HAP-1 (cell line): Measurements from ENCODE around the gene CBFA2T3.

Experiments
- DNase-seq, 2 experiments: peaks; one replicate each; pipeline ENCODE4 v3.0.0-alpha.2; 2016 to 2020; ENCODE audit warnings: low spot score in 2 of 2
- H3K27me3 ChIP-seq: fragments of 250-450 bp; sonication (Bioruptor Pico); 2 replicates; pipeline ENCODE4 v1.5.1; 2020; ENCODE audit warnings: low read depth, mild to moderate bottlenecking, moderate library complexity
- H3K36me3 ChIP-seq: fragments of 250-450 bp; sonication (Bioruptor Pico); replicated peaks from 2 replicates; pipeline ENCODE4 v1.5.1; 2020; ENCODE audit warnings: mild to moderate bottlenecking
- H3K4me1 ChIP-seq: fragments of 250-450 bp; sonication (Bioruptor Pico); 2 replicates; pipeline ENCODE4 v1.5.1; 2020; ENCODE audit warnings: mild to moderate bottlenecking
- H3K4me3 ChIP-seq: fragments of 250-450 bp; sonication (Bioruptor Pico); 2 replicates; pipeline ENCODE4 v1.5.1; 2020; ENCODE audit warnings: mild to moderate bottlenecking, moderate library complexity
- H3K9me3 ChIP-seq: fragments of 250-450 bp; sonication (Bioruptor Pico); 2 replicates; pipeline ENCODE4 v1.5.1; 2020; ENCODE audit warnings: mild to moderate bottlenecking, moderate library complexity
- in situ Hi-C: fragments of 300-500 bp; cut with MboI; formaldehyde crosslinking; loops from 3 replicates; pipeline ENCODE4 v1.14.3; 2020; ENCODE audit warnings: low sequenced_read_pairs, inconsistent platforms, mixed read lengths

Gene CBFA2T3

DNA sequence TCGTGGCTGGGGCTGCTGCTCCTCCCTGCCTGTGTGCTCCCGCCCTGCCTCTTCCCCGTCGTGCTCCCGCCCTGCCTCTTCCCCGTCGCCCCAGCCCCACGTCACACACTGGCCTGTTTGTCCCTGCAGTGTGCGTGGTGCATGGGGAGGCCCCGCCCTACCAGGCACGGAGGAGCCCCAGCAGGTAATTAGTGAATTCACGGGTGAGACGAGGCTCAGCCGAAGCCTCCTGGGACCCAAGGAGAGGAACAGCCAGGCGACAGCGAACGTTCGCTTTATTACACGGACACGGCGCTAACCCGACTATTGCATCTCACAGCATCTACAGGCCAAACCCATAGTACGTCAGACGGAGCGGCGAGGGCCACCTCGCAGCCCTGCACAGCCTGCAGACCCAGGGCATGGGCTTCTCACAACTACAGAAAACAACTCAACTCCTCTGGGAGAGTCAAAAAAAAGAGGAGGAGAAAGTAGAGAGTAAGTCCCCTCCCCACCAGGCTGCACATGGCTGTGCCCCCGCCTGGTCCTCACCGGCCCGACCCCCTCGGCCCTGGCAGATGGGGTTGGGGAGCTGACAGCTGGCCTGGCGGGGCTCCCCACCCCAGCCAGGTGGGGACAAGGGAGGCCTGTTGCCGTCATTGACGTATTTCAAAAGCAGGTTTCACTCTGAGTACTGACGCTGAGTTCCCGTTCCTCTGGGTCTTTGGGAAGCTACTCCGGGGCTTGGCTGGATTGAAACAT lies 106.2 kb downstream of the CBFA2T3 start:
- H3K36me3 ChIP-seq, result no peaks in the 10 kb centered on the region
- no peak overlapping the region for H3K4me3 ChIP-seq
- DNase-seq, result no peak

DNA sequence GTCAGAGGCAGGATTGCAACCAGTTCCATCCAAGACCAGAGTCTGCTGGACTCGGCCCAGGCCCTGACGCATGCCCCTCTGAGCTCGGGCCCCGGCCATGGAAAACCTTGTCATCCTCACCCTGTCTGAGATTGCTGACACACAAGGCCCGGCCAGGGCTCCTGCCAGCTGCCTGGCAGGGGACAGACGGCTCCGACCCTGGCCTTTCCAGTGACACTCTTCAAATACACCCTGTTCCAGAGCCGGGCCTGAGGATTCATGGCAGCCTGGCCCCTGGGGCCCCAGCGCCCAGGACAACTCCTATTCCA lies 107.4 kb downstream of the CBFA2T3 start:
- H3K4me3 ChIP-seq, result no peak overlapping the region
- no peaks in the 10 kb centered on the region for H3K4me1 ChIP-seq
- H3K36me3 ChIP-seq, result no peaks in the 10 kb centered on the region
- H3K27me3 ChIP-seq, result peaks cover 31% of the 10 kb centered on the region
- in situ Hi-C loops, result no loop called here
- H3K9me3 ChIP-seq, result no peaks in the 10 kb centered on the region
- DNase-seq, result no peak

More for the DNA sequence above, 106.2 kb downstream of the CBFA2T3 start:
- Histone ChIP-seq H3K9me3 (no peaks in the 10 kb centered on the region), H3K4me1 (no peaks in the 10 kb centered on the region), H3K27me3 (peaks cover 31% of the 10 kb centered on the region)
- in situ Hi-C loops, result no loop called here

DNA sequence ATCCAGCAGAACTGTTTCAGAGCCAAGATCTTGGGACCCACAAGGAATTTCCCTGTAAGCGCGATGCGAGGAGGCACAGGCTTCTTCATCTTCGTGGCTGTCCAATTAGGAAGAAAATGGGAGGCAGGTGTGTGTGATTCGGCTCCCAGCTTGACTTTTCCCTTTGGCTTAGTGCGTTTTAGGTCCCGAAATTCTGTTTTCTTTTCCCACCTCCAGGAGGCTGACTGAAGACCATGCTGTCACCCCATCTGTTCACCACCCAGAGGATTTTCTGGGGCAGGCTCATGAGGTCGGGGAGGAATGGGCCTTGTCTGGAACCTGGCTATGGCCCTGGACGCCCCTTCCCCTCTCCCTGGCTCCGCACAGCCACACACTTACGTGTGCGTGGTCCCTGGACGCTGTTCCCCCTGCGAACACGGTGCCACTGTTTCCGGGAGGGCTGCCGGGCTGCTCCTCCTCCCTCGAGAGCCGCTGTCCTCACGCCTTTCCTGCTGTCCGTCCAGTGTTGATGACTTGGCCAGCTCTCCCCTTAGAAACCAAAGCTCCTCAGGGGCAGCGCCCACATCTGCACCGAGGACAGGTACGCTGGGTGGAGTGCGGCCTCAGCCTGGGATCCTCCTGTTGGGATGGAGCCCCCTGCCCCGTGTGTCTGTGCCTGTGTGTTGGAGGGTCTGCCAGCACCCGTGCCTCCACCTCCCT lies 107.9 kb downstream of the CBFA2T3 start:
- no peak for DNase-seq
- peaks cover 31% of the 10 kb centered on the region for H3K27me3 ChIP-seq

DNA sequence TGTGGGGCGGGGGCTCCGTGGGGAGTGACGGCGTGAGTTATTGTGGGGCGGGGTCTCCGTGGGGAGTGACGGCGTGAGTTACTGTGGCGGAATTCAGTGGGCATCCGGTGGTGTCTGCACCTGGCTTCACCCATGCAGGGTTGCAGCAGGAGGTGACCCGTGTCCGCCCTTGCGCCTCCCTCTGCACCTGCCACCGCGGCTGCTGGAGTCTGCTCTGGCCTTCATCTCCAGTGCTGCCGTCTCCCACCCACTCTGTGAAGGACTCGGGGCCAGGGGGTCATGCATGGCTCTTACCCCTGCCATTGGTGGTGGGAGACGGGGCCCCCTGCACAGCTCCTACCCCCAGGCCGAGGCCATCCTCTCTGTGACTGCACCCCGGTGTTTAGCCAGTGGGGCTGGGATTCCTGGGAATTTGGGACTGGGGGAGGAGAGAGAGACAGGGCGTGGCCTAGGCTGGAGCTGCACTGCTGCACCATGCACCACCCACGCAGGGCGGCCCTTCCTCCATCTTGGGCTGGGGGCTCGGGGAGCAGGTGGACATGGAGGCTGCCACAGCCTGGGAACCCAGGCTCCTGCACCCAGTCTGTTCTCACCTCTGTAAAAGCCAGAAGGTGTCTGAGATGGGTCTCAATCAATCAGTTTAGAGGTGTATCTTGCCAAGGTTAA lies 109.3 kb downstream of the CBFA2T3 start:
- Histone ChIP-seq H3K4me3 (no peak overlapping the region), H3K9me3 (no peaks in the 10 kb centered on the region), H3K27me3 (peaks cover 28% of the 10 kb centered on the region), H3K4me1 (no peaks in the 10 kb centered on the region), H3K36me3 (no peaks in the 10 kb centered on the region)
- DNase-seq, result no peak
- in situ Hi-C loops, result no loop called here

More for the DNA sequence above, 107.9 kb downstream of the CBFA2T3 start:
- Histone ChIP-seq H3K4me3 (no peak overlapping the region), H3K36me3 (no peaks in the 10 kb centered on the region), H3K4me1 (no peaks in the 10 kb centered on the region), H3K9me3 (no peaks in the 10 kb centered on the region)
- in situ Hi-C loops, result no loop called here

DNA sequence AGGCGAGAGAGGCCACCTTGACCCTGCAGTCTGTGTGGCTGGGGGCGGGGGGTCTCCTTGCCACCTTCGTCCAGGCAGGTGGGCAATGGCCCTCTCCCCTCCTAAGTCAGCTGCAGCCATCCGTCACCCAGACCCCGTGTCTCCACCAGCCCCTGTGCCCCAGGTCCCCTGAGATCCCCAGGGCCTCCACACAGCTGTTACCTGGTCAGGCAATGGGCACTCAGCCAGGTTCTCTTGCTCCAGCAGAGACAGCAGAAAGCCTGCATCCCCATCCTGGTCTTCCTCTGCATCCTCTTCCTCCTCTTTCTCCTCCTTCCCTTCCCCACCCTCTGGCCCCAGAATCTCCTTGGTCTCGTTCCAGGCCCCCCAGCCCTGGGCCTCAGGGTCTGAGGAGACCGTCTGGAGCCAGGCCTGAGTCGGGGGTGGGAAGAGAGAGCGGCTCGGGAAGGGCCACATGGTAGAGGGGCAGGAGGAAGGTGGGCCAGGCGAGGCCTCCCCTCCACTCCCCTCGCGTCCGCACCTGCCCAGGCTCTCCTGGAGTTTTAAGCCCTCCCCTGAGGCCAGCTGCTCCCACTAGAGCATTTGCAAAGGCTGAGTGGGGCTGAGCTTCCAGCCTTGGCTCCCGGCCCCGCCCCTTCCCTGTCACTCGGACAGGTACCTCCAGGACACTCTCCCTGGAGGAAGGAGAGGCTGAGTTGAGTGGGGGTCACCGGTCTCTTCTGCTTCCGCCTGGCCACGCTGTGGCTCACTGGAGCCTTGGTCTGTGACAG lies 110.7 kb downstream of the CBFA2T3 start, which contains the start of gene PABPN1L:
PABPN1L (minus strand) TSS at position 510 of the 770 bp plus-strand sequence; CDS start at position 456, 54 bp downstream.
- no peak for DNase-seq
- Histone ChIP-seq H3K36me3 (no peaks in the 10 kb centered on the region), H3K4me1 (no peaks in the 10 kb centered on the region), H3K27me3 (peaks cover 26% of the 10 kb centered on the region), H3K9me3 (no peaks in the 10 kb centered on the region), H3K4me3 (no peak within 1 kb of the TSS)
- in situ Hi-C loops, result no loop called here

DNA sequence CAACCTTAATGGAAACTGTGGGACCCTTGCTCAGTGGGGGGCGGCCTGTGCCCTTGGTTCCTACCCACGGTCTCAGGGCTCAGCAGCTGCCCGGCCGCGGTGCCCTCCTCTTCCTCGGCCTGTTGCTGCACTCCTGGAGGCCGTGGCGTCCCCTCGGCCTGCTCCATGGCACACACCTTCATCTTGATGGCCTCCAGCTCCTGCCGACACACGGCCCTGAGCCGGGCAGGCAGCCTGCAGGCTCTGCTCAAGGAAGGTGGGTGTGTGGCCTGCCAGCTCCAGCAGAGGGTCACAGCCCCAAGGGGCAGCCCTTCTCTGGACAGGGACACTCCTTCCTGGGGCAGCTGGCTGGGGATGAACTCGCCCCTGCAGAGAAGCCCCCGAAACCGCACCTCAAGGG lies 111.3 kb downstream of the CBFA2T3 start:
- in situ Hi-C loops, result no loop called here
- no peak overlapping the region for H3K4me3 ChIP-seq
- H3K36me3 ChIP-seq, result peaks cover 2% of the 10 kb centered on the region
- no peak for DNase-seq
- no peaks in the 10 kb centered on the region for H3K4me1 ChIP-seq
- peaks cover 21% of the 10 kb centered on the region for H3K27me3 ChIP-seq
- no peaks in the 10 kb centered on the region for H3K9me3 ChIP-seq

DNA sequence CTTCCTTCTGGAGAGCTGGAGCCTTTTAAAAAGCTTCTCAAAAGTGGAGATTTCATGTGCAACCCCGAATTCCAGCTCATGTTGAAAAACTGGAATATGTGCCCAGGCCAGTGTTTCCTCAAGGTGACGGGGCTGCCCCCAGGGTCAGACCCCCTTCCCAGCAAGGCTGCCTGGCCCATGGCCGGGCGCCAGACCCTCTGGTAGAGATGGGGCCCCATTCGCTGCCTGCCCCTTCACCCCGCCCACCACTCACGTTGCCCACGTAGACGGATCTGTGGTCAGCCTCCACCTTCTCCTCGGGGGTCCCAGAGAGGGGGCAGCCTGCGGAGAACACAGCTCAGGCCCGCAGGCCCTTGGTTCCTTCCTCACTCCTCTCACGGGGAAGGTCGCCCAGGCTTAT lies 111.7 kb downstream of the CBFA2T3 start:
- Histone ChIP-seq H3K9me3 (no peaks in the 10 kb centered on the region), H3K4me1 (no peaks in the 10 kb centered on the region), H3K4me3 (no peak overlapping the region), H3K27me3 (peaks cover 16% of the 10 kb centered on the region; the same call in 1 of the 2 replicates), H3K36me3 (peaks cover 7% of the 10 kb centered on the region)
- in situ Hi-C loops, result no loop called here
- DNase-seq, result no peak

DNA sequence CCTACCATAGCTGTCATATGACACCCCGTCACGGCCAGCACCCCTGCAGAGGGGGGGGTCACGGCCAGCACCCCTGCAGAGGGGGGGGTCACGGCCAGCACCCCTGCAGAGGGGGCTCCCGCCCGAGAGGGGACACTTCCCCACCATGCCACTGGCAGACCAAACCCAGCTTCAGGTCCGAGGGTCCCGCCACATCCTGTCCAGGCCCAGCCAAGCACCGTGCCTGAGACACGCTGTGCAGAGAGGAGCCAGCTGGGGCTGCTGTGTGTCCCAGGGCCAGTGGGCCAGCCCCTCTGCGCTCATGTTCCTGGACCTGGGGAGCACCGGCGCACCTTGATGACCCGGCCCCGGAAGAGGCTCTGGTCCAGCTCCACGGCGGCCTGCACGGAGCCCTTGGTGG lies 112.5 kb downstream of the CBFA2T3 start:
- peaks cover 11% of the 10 kb centered on the region; the same call in 1 of the 2 replicates for H3K27me3 ChIP-seq
- H3K4me1 ChIP-seq, result no peaks in the 10 kb centered on the region
- in situ Hi-C loops, result no loop called here
- H3K9me3 ChIP-seq, result no peaks in the 10 kb centered on the region
- peaks cover 15% of the 10 kb centered on the region for H3K36me3 ChIP-seq
- DNase-seq, result no peak
- H3K4me3 ChIP-seq, result no peak overlapping the region

DNA sequence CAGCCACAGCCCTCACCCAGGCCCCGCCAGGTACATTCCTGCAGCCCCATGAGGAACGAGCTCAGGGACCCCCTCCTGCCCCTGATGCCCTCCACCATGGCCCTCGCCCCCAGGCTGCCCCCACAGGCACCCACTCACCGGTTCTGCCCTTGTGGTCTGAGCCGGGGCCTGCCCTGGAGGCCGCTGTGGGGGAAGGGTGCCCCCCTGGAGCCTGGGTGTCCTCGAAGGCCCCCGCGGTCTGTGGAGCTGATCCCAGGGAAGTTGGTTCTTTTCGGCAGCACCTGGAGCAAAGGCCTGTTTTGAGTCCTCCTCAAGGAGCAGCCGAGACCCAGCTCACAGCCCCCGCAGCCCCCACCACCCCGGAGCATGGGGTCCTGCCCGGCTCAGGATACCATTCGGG lies 112.9 kb downstream of the CBFA2T3 start:
- H3K4me3 ChIP-seq, result no peak overlapping the region
- no peaks in the 10 kb centered on the region for H3K4me1 ChIP-seq

DNA sequence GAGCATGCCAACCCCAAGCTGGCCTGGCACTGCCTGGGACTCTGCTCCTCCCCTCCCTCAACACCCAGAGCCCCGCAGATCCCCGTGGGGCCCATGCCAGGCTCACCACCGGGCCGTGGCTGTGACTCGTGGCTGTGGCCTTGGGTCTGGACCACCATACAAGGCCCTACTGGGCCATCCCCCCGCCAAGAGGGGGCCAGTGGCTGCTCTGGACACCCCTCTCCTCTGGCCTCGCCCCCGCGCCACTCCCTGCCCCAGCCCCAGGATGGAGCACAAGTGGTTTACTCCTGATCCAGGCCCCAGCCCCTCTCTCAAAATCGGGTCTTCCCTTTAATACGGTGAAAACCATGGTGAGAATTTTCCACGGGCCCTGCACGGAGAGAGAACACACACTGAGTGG lies 113.6 kb downstream of the CBFA2T3 start:
- in situ Hi-C loops, result no loop called here
- Histone ChIP-seq H3K36me3 (peaks cover 22% of the 10 kb centered on the region), H3K4me3 (no peak overlapping the region), H3K9me3 (no peaks in the 10 kb centered on the region), H3K4me1 (no peaks in the 10 kb centered on the region), H3K27me3 (peaks cover 2% of the 10 kb centered on the region; the same call in 1 of the 2 replicates)
- no peak for DNase-seq

More for the DNA sequence above, 112.9 kb downstream of the CBFA2T3 start:
- H3K27me3 ChIP-seq, result peaks cover 7% of the 10 kb centered on the region; the same call in 1 of the 2 replicates
- in situ Hi-C loops, result no loop called here
- H3K9me3 ChIP-seq, result no peaks in the 10 kb centered on the region
- H3K36me3 ChIP-seq, result peaks cover 19% of the 10 kb centered on the region
- DNase-seq, result no peak

DNA sequence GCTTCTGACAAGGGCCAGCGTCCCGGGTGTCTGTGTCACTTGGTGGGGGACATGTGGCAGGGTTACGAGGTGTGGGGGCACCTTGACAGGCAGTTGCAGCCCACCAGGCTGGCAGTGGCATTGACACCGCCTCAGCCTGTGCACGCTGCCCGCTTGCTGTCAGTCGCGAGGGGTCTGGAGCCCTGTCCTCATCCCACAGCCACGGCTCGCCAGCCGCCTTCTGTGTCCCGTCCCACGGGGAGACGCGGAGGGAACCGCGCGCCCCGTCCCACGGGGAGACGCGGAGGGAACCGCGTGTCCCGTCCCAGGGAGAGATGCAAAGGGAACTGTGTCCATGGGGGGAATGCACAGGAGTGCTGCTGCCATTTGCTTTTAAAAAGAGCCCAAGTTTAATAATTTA lies 114.0 kb downstream of the CBFA2T3 start:
- H3K36me3 ChIP-seq, result peaks cover 22% of the 10 kb centered on the region
- no peaks in the 10 kb centered on the region for H3K9me3 ChIP-seq
- no peak overlapping the region for H3K4me3 ChIP-seq
- in situ Hi-C loops, result no loop called here
- no peak for DNase-seq
- H3K4me1 ChIP-seq, result peaks cover 2% of the 10 kb centered on the region
- peaks cover 2% of the 10 kb centered on the region; the same call in 1 of the 2 replicates for H3K27me3 ChIP-seq

DNA sequence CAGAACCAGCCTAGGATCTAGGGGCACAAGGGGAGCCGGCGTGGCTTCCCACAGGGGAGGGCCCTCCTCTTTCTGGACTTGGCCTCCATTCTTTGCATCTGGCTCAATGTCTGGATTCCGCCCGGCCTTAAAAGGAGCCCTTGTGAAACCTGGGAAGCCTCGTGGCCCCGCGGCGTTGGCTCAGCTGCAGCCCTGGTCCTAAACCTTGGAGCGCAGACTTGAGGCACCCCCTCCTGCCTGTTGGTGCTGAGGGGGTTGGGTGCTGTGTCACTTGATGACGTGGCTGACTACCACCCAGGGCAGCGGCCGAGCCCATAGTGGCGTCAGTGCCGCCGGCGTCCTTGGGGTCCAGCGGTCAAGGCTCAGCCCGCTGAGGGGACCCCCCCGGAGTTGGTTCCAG lies 115.6 kb downstream of the CBFA2T3 start:
- in situ Hi-C loops, result no loop called here
- H3K27me3 ChIP-seq, result no peaks in the 10 kb centered on the region
- H3K4me1 ChIP-seq, result peaks cover 5% of the 10 kb centered on the region
- H3K36me3 ChIP-seq, result peaks cover 22% of the 10 kb centered on the region
- H3K9me3 ChIP-seq, result no peaks in the 10 kb centered on the region
- DNase-seq, result no peak
- H3K4me3 ChIP-seq, result no peak overlapping the region

DNA sequence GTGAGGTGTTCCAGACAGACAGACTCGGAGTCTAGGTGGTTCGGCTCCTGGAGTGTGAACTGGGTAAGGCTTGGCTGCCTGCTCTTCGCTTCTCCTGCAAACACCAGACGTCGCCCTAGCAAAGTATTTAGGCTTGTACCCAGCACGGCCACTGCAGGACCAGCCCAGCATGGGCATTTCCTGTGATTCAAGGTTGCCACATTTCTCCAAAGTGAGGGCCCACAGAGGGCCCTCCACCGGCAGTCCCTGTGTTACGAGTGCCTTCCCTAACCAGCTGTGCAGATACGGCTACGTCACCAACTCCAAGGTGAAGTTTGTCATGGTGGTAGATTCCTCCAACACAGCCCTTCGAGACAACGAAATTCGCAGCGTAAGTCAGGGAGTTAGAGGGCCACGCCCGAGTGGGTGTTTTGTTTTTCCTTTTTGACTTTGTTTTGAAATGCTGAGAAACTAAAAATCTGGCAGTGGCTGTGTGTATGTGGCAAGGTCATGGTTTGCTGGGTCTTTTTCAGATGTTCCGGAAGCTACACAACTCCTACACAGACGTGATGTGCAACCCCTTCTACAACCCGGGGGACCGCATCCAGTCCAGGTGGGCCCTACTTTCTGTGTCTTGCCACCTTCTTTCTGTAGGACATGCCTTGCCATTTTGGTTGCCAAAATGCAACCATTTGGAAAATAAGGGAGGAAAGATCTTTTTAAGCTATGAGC lies 117.5 kb downstream of the CBFA2T3 start:
- peaks cover 22% of the 10 kb centered on the region for H3K36me3 ChIP-seq
- H3K4me3 ChIP-seq, result no peak overlapping the region
- H3K4me1 ChIP-seq, result peaks cover 5% of the 10 kb centered on the region
- no peak for DNase-seq
- H3K9me3 ChIP-seq, result no peaks in the 10 kb centered on the region
- in situ Hi-C loops, result no loop called here
- no peaks in the 10 kb centered on the region for H3K27me3 ChIP-seq
